DMS79 (cell line): Measurements from ENCODE around the gene METTL15.
A peak's percentile ranks its signal among the peaks of the same experiment; 100 is the strongest.
"Not testable (repeated sequence)": the region's sequence is repeated elsewhere in the genome, so short reads cannot be mapped to it uniquely, and the experiment has no call there.

Experiments
- DNase-seq: peaks from one replicate; lab custom pipeline; 2025; lab: John Stamatoyannopoulos, UW

METTL15 gene

GRCh38 chr11:28107750-28108618 is at the start of gene METTL15, which contains the start of gene KIF18A:
Gene METTL15 (plus strand): TSS chr11:28108388. CDS start chr11:28113335, 4,947 bp downstream.
Gene KIF18A (minus strand): TSS chr11:28108156. CDS start chr11:28097947, 10,209 bp downstream.
- DNase-seq = peak; percentile 97

- no peak for DNase-seq
These were observed 36.9 kb upstream of the METTL15 start for GRCh38 chr11:28071305-28071704.

- no peak for DNase-seq
These were observed 35.9 kb upstream of the METTL15 start for GRCh38 chr11:28072321-28072720.

GRCh38 chr11:28077521-28077920 is 30.7 kb upstream of the METTL15 start:
- DNase-seq = no peak

- no peak for DNase-seq
These were observed 25.1 kb upstream of the METTL15 start for GRCh38 chr11:28083118-28083517.

GRCh38 chr11:28086569-28086968 is 21.6 kb upstream of the METTL15 start:
- no peak for DNase-seq

GRCh38 chr11:28087192-28087591 is 21.0 kb upstream of the METTL15 start:
- DNase-seq = not testable (repeated sequence)

GRCh38 chr11:28087693-28088092 is 20.5 kb upstream of the METTL15 start:
- not testable (repeated sequence) for DNase-seq

- DNase-seq = no peak
These were observed 18.8 kb upstream of the METTL15 start for GRCh38 chr11:28089378-28089777.

GRCh38 chr11:28090052-28090749 is 18.0 kb upstream of the METTL15 start:
- no peak for DNase-seq

GRCh38 chr11:28092786-28093185 is 15.4 kb upstream of the METTL15 start:
- DNase-seq = no peak

- DNase-seq = no peak
These were observed 9.9 kb upstream of the METTL15 start for GRCh38 chr11:28098257-28098656.

- no peak for DNase-seq
These were observed 8.5 kb upstream of the METTL15 start for GRCh38 chr11:28099715-28100114.

- DNase-seq = no peak
These were observed 7.5 kb upstream of the METTL15 start for GRCh38 chr11:28100665-28101064.

- DNase-seq = not testable (repeated sequence)
These were observed 5.9 kb upstream of the METTL15 start for GRCh38 chr11:28102300-28102699.

- no peak for DNase-seq
These were observed 3.8 kb upstream of the METTL15 start for GRCh38 chr11:28104425-28104824.

GRCh38 chr11:28104984-28105383 is 3.2 kb upstream of the METTL15 start:
- no peak for DNase-seq

- no peak for DNase-seq
These were observed 2.3 kb upstream of the METTL15 start for GRCh38 chr11:28105869-28106268.

GRCh38 chr11:28106353-28107043 is 1.7 kb upstream of the METTL15 start:
- no peak for DNase-seq

GRCh38 chr11:28107191-28107749 is 918 bp upstream of the METTL15 start:
- DNase-seq = no peak

GRCh38 chr11:28108958-28109357 is 770 bp downstream of the METTL15 start:
- no peak for DNase-seq
